A673 (cell line): ENCODE measurements around the gene PSD. TPM values are rescaled to one million over a fixed set of nuclear protein-coding genes. Genes with fewer than 3 reads are reported as not detected.

ENCODE experiments used
- BruUV-seq: library from RNA; stranded (reverse); fragments of 400-500 nt; replicated peaks from 2 replicates; lab custom pipeline; 2021; lab: Mats Ljungman, UMichigan
- CTCF ChIA-PET: fragments of 300-600 bp; sonication (Branson Sonifier 250); formaldehyde crosslinking; loops from one replicate; lab custom pipeline; 2022; ENCODE audit warnings: antibody characterized with exemption; lab: Charles Lee
- POLR2A ChIA-PET: fragments of 300-600 bp; sonication (Branson Sonifier 250); formaldehyde crosslinking; loops from one replicate; lab custom pipeline; 2022; ENCODE audit warnings: antibody characterized with exemption; ENCODE audit not compliant: low non-redundant PET; lab: Charles Lee
- DNase-seq: peaks from one replicate; pipeline ENCODE4 v3.0.0-alpha.2; 2015; ENCODE audit warnings: low spot score
- H3K27ac ChIP-seq: fragments of 200-600 bp; sonication (generic); 2 replicates; pipeline ENCODE4 v1.5.1; 2016; ENCODE audit warnings: mixed run types, low read depth, mild to moderate bottlenecking, mixed read lengths, antibody characterized with exemption, low read length; ENCODE audit not compliant: poor library complexity, severe bottlenecking
- H3K27me3 ChIP-seq: fragments of 200-600 bp; sonication (generic); replicated peaks from 2 replicates; pipeline ENCODE4 v1.6.1; 2017; ENCODE audit warnings: mixed run types, low read depth, mild to moderate bottlenecking, mixed read lengths, antibody characterized with exemption, low read length; ENCODE audit not compliant: insufficient read depth, poor library complexity
- H3K36me3 ChIP-seq: fragments of 200-600 bp; sonication (generic); 2 replicates; pipeline ENCODE4 v1.6.1; 2016; ENCODE audit warnings: mixed run types, mild to moderate bottlenecking, mixed read lengths, antibody characterized with exemption, low read length; ENCODE audit not compliant: insufficient read depth, poor library complexity, severe bottlenecking
- H3K4me1 ChIP-seq: fragments of 200-600 bp; sonication (generic); 2 replicates; pipeline ENCODE4 v1.6.1; 2017; ENCODE audit warnings: mixed run types, mild to moderate bottlenecking, mixed read lengths, antibody characterized with exemption, low read length; ENCODE audit not compliant: insufficient read depth, poor library complexity, severe bottlenecking
- H3K4me3 ChIP-seq: fragments of 200-600 bp; sonication (generic); 2 replicates; pipeline ENCODE4 v1.5.1; 2016; ENCODE audit warnings: low read depth, mixed run types, mild to moderate bottlenecking, mixed read lengths, low read length; ENCODE audit not compliant: poor library complexity, severe bottlenecking
- H3K9me3 ChIP-seq: fragments of 200-600 bp; sonication (generic); 2 replicates; pipeline ENCODE4 v1.6.1; 2016; ENCODE audit warnings: mixed run types, low read depth, mild to moderate bottlenecking, mixed read lengths, antibody characterized with exemption, low read length; ENCODE audit not compliant: poor library complexity, severe bottlenecking
- CTCF ChIP-seq: fragments of 300-800, 200-600 bp; sonication (generic); conservative IDR thresholded peaks from 2 replicates; pipeline ENCODE4 v1.5.1; 2017; ENCODE audit warnings: low read depth, mild to moderate bottlenecking, antibody characterized with exemption, low read length, moderate library complexity, mixed read lengths
- EZH2 ChIP-seq: fragments of 200-600 bp; sonication (generic); IDR thresholded peaks from 2 replicates; pipeline ENCODE4 v1.6.1; 2017; ENCODE audit warnings: borderline replicate concordance, low read depth, mild to moderate bottlenecking, mixed read lengths, antibody characterized with exemption, low read length; ENCODE audit not compliant: poor library complexity, severe bottlenecking
- intact Hi-C: fragments of 100-400 bp; cut with micrococcal nuclease; formaldehyde crosslinking; loops from one replicate; pipeline ENCODE4 v1.10.0; 2022; ENCODE audit not compliant: unreplicated experiment
- total RNA-seq: library from RNA; stranded (reverse); gene quantifications from 2 replicates; pipeline ENCODE4 v1.2.3, GENCODE V29; 2021

The PSD gene
- total RNA-seq, 1 experiment from 2014 or later, result 5.8 TPM

DNA sequence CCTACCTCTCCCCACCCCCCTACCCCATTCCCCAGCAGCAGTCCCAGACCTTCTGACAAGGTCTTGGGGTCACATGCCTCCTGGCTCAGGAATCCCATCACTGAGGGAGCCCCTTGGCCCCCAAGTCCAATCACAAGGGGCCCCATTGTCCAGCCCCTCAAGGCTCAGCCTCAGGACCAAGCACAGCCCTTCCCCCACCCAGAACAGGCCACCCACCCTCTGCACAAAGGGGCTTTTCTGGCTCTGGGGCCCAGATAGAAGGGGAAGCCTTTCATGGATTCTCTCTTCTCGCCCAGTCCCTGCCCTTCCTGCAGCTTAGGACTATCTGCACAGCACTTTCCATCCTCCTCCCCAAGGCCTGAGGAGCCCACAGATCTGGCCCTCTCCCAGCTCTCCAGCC is 6.9 kb upstream of the PSD start:
- H3K27me3 ChIP-seq, result no peaks in the 10 kb centered on the region
- TF ChIP-seq CTCF (no peak), EZH2 (no peak)
- BruUV-seq, result no TSS peak
- H3K36me3 ChIP-seq, result peaks cover 8% of the 10 kb centered on the region
- intact Hi-C loops, result no loop called here
- no peak overlapping the region for H3K4me3 ChIP-seq
- no peak for DNase-seq
- POLR2A ChIA-PET, result interaction anchor here (0.7 kb wide), 1 partner anchor 606 kb away, joined by 3 read pairs; no protein-coding TSS in a partner anchor
- no peaks in the 10 kb centered on the region for H3K9me3 ChIP-seq
- peaks cover 10% of the 10 kb centered on the region for H3K4me1 ChIP-seq
- CTCF ChIA-PET, result no interaction called here
- H3K27ac ChIP-seq, result no peak overlapping the region

- intact Hi-C loops, result no loop called here
- CTCF ChIA-PET, result no interaction called here
- BruUV-seq, result no TSS peak
Observed at GRCh38 chr10:102424916-102425315, 6.3 kb upstream of the PSD start.

DNA sequence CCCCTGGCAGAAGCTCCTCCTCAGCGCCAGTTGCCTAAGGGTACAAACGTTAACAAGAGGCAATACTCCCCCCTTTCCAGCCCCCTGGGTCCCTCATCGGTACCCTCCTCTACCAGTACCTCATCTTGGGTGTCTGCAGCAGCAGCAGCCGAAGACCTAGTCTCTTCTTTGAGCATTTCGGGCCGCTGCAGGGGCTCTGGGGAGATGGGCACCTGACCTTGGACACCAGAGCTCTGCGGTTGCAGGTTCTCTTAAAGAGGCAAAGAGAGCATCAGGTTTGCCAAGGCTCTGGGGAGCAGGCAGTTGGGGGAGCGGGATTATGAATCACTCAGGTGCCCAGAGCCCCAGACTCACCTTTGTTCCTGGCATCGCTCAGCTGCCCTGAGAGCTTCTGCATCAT is 5.6 kb upstream of the PSD start:
- H3K4me3 ChIP-seq, result no peak overlapping the region
- H3K4me1 ChIP-seq, result peaks cover 12% of the 10 kb centered on the region
- CTCF ChIA-PET, result interaction anchor here (1.6 kb wide), 1 partner anchor 194 kb away, joined by 5 read pairs; no protein-coding TSS in a partner anchor
- H3K9me3 ChIP-seq, result no peaks in the 10 kb centered on the region
- TF ChIP-seq CTCF (no peak), EZH2 (no peak)
- no peak overlapping the region for H3K27ac ChIP-seq
- H3K36me3 ChIP-seq, result peaks cover 8% of the 10 kb centered on the region
- intact Hi-C loops, result no loop called here
- POLR2A ChIA-PET, result interaction anchor here (0.5 kb wide), 1 partner anchor 11 kb away, joined by 3 read pairs; no protein-coding TSS in a partner anchor
- DNase-seq, result no peak
- BruUV-seq, result no TSS peak
- H3K27me3 ChIP-seq, result no peaks in the 10 kb centered on the region

More at GRCh38 chr10:102424916-102425315, 6.3 kb upstream of the PSD start:
- H3K27ac ChIP-seq, result no peak overlapping the region
- no peak overlapping the region for H3K4me3 ChIP-seq
- no peak for TF ChIP-seq EZH2
- TF ChIP-seq CTCF, result no peak
- DNase-seq, result no peak
- no peaks in the 10 kb centered on the region for H3K9me3 ChIP-seq
- H3K4me1 ChIP-seq, result peaks cover 10% of the 10 kb centered on the region
- POLR2A ChIA-PET, result no interaction called here
- no peaks in the 10 kb centered on the region for H3K27me3 ChIP-seq
- peaks cover 8% of the 10 kb centered on the region for H3K36me3 ChIP-seq
